ENCODE measurements around the gene TRIM58. TPM values are rescaled to one million over a fixed set of nuclear protein-coding genes. Genes with fewer than 3 reads are reported as not detected.

Gene TRIM58, protein sequence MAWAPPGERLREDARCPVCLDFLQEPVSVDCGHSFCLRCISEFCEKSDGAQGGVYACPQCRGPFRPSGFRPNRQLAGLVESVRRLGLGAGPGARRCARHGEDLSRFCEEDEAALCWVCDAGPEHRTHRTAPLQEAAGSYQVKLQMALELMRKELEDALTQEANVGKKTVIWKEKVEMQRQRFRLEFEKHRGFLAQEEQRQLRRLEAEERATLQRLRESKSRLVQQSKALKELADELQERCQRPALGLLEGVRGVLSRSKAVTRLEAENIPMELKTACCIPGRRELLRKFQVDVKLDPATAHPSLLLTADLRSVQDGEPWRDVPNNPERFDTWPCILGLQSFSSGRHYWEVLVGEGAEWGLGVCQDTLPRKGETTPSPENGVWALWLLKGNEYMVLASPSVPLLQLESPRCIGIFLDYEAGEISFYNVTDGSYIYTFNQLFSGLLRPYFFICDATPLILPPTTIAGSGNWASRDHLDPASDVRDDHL
- 0.96 TPM for total RNA-seq
- long read RNA-seq, result 0 reads

DNA sequence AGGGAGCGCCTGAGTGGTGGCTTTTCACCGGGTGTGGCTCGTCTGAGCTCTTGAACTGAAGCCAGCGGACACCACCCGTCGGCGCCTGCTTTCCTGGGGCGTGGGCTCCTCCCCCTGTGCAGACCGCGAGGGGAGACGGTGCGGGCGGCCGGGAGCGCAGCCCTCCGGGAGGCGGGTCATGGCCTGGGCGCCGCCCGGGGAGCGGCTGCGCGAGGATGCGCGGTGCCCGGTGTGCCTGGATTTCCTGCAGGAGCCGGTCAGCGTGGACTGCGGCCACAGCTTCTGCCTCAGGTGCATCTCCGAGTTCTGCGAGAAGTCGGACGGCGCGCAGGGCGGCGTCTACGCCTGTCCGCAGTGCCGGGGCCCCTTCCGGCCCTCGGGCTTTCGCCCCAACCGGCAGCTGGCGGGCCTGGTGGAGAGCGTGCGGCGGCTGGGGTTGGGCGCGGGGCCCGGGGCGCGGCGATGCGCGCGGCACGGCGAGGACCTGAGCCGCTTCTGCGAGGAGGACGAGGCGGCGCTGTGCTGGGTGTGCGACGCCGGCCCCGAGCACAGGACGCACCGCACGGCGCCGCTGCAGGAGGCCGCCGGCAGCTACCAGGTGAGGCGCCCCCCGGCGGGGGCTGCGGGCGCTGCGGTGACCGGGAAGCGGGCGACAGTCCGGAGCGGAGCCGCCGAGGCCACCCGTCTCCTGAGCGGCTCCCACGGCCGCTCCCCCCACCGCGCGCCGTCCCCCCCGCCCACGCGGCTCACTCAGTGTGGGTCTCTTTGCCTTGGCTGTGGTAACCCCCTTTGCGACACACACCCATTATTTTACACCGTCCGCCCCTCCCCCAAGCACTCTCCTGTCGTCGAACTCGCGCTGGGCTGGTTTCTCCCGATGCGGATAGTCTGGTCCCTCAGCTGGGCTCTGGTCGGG, at the start of gene TRIM58:
TRIM58 (plus strand) TSS at position 119 of the 916 bp plus-strand sequence; CDS start at position 179, 60 bp downstream.
- no peak for DNase-seq (ENCODE audit: low spot score)

DNA sequence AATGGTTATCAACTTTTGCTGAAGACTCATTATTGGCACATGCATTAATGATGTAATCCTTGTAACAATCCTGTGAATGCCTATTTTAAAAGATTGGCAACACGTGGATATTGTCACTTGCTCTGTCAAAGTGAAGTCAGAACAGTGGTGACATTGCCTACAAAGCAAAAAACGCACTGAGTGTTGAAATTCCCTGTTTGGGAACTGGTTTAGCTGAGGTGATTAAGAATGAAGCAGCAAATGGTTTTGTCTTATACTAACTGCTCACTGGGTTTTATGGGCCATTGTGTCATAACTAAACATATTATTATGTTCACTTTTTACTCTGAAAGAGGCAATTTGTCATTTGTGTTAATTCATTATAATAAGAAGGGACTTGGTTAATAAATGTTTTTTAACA, 44.4 kb upstream of the TRIM58 start:
- DNase-seq (ENCODE audit: low spot score), result no peak

DNA sequence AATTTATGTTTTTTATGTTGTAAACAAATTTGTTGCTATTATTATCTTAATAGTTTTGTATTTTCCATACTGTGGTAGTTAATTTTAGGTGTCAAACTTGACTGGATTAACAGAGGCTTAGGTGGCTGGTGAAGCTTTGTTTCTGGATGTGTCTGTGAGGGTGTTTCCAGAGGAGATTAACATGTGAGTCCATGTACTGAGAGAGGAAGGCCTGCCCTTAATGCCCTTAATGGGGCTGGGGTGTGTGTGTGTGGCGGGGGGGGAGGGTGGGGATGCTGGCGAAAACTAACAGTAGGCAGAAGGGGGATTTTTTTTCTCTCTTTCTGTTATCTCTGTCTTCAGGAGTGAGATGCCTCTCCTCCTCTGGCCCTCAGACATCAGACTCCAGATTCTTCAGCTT, 34.9 kb upstream of the TRIM58 start:
- DNase-seq (ENCODE audit: low spot score), result no peak

DNA sequence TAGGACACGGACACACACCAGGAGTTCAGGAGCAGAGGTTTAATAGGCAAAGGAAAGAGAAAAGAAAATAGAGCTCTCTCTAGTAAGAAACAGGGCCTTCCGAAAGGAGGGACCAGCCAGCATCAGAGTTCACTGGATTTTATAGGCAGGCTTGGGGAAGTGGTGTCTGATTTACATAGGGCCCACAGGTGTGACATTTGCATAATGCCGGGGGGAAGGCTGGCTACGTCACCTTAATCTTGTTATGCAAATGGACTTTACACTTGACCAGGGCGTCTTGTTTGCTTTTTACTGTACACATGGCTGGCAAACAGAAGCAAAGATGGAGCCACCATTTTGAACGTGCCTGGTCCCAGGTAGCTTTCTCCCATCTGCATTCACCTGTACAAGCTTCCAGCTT, 33.0 kb upstream of the TRIM58 start, which contains the start of gene OR14A16:
OR14A16 (minus strand) TSS at position 97 of the 400 bp plus-strand sequence. CDS start 8,390 bp downstream, outside the sequence.
- no peak for DNase-seq (ENCODE audit: low spot score)

DNA sequence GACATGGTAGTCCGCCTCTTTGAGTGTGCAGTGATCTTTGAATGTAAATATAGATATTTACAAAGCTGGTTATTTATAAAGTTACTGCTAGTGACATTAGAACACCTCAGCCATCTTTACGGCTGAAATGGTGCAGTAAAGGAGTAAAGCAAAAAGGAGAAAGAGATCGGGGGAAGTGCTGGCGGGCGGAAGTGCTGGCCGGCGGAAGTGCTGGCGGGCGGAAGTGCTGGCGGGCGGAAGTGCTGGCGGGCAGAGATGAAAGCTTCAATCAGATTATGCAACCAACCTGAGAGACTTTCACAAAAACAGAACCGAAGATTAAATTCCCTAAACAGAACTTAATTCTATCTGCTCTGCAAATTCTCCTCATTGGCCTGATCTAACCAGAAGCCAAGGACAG, 31.6 kb upstream of the TRIM58 start:
- DNase-seq (ENCODE audit: low spot score), result no peak

DNA sequence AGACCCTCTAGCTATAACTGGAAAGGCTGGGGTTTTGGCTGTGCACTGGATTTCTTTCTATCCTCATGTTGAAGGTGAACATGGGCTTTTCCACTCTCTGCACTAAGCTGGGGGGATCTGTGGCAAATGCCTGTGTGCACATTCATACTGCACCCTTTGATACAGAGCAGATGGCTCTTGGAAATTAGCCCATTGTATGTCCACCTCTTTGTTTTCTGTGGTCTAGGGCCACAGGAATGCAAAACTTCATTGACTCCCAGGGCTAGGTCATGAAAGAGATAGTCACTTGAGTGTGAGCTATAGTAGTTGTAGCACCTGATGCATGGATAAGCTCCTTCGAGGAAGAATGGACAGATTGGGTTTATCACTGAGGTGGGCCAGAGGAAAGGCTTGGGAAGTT, 27.3 kb upstream of the TRIM58 start:
- DNase-seq (ENCODE audit: low spot score), result no peak

DNA sequence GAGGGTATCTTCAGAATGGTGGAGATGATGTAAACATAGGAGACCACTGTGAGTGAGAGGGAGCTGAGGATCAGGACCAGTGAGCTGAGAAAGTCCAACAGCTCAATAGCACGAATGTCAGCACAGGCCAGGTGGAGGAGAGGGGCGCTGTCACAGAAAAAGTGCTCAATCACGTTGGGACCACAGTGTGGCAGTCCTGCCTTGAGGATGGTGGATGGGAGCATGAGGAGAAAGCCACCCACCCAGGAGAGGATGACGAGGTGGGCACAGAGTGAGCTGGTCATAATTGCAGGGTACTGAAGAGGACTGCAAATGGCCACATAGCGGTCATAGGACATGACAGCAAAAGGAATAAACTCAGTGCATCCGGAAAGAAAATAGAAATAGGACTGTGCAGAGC, 23.4 kb upstream of the TRIM58 start:
- DNase-seq (ENCODE audit: low spot score), result no peak

DNA sequence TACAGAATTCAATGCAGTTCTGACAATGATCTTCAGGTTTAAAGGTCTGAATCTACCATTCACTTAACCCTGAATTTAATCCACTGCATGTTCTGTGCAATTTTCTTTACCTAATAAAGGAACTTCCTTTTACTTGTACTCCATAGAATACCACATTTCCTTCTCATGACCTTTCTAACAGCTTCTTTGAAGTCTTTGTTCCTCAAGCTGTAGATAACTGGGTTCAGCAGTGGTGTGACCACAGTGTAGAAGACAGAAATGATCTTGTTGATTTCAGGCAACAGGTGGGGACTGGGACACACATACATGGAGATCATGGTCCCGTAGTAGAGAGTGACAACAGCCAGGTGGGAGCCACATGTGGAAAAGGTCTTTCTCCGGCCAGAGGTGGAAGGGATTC, 16.2 kb upstream of the TRIM58 start:
- DNase-seq (ENCODE audit: low spot score), result no peak

DNA sequence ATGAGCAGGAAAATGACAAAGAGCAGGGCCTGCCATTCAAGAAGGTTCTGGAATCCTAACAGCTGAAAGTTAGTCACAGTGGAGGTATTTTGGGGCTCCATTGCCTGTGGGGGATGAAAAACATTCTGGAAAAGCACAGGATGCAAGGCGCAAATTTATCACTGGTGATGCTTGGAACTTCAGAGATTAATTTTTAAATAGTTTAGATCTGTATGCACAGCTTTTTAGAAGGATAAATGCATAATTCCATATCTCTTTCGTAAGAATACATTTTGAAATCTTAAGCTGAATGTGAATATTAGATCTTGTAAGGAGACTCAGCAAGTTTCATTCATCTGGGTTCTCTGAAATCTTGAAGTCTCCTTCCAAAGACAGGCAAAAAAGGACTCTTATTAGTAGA, 15.2 kb upstream of the TRIM58 start, which contains the start of gene OR11L1:
OR11L1 (minus strand) TSS at position 101 of the 400 bp plus-strand sequence; CDS start at position 101, 0 bp downstream.
- no peak for DNase-seq (ENCODE audit: low spot score)

DNA sequence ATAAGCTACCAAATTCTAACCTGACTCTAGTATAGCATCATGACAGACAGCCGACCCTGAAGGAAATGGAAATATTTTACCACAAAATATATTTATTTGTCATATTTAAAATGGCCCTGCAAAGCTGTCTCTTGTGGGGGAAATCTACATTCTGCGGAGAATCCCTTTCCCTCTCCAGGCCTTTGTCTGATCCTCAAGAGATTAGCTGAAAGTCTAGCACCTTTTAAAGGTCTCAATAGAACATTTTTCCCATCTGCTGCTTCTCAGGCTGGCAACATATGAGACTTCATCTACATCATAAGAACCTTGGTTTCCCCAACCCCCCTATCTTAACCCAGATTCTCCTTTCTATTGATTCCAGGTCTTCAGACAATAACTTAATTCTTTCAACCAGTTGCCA, 13.6 kb upstream of the TRIM58 start:
- no peak for DNase-seq (ENCODE audit: low spot score)

DNA sequence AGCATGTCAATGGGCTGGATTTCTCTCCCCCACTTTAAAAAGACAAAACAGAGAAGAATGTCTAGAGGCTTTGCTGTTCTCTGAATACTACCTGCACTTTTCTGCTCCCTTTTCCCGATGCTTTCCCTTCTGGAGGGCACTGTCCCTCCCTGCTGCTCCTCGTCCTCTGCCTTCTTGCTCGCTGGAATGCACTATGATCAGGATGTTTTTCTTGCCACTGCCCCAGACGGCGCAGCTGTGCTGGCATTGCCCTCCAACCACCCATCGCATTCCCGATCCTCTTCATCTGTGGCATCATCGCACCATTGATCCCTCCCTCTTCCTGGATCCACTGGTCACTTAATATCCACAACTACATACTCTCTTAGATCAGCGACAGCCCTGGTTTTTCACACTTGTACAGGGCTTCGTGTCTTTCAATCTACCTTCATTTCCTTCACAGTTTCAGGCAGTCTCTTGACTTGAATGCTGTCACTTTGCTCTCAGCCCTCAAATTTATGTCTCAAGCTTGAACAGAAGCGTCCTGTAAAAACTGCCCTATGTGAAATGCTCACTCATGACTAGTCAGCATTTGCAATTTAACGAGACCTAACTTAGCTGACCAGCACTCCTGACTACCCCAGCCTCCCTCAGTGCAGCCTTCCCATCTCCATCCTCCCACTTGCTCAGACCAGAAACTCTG, 11.8 kb upstream of the TRIM58 start:
- DNase-seq (ENCODE audit: low spot score), result no peak

DNA sequence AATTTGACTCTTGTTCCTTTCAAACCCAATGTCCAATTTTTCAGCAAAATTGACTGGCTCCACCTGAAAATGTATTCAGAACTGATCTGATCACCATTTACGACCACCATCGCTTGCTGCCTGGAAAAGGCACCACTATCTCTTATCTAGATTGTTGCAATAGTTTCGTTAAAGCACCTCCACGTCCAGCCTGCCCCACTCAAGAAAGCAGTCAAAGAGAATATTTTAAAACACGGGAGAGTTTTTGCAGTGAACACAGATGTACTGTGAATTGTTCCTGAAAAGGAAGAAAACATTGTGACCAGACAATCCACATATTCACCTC, 11.3 kb upstream of the TRIM58 start:
- no peak for DNase-seq (ENCODE audit: low spot score)

DNA sequence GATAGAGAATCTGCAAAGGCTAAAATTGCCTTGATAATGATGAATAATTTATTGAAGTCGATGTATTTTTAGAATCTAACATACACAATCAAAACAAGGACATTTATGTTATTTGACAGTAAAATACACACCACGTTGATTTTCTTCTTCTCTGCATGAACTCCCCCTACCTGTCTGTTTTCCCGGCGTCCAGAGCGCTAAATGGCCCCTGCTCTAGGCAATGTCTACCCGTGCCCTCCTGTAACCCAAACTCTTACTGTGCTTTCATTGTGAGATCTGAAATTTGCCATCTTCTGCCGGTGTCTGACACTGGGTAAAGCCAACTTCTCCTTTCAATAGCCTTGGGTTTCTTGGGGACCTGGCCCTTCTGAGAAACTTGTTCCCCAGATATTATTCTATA, 8.6 kb upstream of the TRIM58 start:
- DNase-seq (ENCODE audit: low spot score), result no peak

DNA sequence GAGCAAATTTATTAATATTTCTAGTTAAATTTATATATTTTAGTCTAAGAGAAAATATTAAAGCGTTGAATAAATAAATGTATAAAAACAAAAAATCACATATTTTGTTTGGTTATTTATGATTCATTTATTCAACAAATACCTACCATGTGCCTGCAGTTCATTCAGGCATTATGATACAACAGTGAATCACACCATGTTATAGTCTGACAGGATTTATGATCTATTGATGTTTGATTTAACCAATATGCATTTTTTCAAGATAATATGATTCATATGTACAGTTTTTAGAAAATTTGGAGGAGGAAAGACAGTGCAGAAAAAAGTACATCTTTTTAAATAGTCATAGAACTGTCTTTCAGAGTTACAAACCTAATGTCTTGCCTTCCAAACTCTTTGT, 7.4 kb upstream of the TRIM58 start:
- no peak for DNase-seq (ENCODE audit: low spot score)

DNA sequence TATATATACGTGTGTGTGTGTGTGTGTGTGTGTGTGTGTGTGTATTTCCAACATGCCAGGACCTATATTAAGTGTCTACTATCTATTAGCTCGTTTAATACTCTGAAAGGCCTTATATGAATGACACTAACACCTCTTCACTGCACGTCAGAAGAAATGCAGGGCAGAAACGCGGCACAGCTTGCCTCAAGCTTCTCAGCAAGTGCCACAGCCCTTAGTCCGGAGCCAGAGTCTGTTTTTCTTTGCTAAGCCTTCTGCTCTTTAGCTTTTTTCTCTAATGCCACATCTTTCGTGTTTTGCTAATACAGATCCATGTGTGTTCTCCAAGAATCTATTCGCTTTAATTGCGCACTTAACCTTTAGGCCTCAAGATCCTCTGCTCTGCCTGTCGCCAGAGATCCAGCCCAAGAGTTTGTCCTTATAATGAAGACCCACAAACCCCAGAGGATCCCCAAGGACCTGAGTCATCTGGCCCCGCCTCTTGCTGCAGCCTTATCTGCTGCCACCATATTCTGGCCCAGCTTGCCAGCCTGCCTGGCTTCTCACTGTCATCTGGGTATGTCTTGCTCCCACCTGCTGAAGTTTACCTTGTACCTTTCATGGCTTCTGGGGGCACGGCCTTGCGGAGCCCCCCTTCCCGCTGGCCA, 2.0 kb upstream of the TRIM58 start:
- DNase-seq (ENCODE audit: low spot score), result no peak

DNA sequence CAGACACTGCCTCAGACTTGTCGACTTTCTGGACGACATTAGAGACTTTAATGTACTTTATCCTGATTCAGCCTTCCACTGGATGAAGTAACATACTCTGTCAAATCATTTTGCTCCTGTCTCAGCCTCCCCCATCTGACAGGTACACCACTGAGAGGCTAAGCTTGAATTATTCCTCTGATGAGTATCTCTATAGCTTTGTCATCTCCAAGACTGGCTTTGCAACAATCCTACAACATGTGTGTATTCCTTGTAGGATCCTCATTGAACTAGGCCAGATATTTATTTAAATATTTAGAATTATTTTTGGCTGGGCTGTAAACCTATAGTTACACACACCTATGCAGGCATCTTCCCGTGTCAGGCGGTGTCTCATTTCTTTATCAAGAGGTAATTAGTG, 1.1 kb upstream of the TRIM58 start:
- DNase-seq (ENCODE audit: low spot score), result no peak

DNA sequence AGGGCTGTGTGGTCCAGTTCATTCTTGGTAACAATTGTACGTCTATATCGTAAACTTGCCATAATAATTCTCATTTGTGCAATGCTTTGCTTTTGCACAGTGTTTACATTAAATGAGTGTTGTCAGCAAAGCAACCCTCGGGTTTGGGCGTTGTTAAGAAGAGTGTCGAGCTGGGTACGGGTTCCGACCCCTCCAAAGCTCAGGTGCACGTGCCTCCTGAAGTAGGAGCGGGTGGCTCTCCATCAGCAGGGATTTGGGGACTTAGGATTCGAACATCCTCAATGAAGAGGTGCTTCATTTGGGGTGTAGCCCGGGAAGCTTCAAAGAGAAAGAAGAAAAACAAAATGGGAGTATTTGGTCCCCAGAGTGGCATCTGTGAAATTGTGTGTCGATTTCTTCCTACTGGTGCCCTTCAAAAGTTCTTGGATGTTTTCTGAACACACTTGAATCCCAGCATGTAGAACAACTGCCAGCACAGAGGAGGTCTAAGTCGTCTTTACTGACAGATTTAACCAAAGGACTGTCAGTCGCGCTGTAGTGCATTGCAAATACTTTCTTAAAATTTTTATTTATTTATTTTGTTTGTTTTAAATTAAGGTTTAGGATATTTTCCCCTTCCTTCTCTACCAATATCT, 1.1 kb downstream of the TRIM58 start:
- no peak for DNase-seq (ENCODE audit: low spot score)

DNA sequence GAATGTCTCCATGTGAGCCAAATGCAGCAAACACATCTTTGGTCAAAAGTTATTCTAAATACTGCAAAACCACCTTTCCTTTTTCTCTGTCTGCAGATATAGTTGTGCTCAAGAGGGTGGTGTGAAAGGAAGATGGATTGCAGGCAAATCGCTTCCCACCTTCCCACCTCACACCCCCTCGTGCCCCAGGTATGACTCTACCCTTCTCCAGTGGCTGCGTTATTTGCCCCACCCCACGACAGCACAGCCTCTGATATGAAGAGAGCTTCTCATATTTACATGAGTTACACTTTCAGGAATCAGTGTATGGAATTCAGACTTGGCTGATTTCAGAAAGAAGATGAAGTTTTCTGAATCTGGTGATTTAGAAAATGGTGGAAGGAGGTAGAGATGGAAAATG, 5.8 kb downstream of the TRIM58 start:
- DNase-seq (ENCODE audit: low spot score), result no peak

DNA sequence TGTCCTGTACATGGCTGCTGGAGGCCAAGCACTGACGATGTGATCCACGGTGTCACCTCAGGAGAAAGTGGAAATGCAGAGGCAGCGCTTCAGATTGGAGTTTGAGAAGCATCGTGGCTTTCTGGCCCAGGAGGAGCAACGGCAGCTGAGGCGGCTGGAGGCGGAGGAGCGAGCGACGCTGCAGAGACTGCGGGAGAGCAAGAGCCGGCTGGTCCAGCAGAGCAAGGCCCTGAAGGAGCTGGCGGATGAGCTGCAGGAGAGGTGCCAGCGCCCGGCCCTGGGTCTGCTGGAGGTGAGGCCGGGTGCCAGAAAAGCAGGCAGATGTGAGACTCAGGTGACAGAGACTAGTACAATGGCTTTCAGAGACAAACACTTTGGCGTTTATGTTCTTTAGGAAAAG, 7.7 kb downstream of the TRIM58 start:
- DNase-seq (ENCODE audit: low spot score), result no peak

DNA sequence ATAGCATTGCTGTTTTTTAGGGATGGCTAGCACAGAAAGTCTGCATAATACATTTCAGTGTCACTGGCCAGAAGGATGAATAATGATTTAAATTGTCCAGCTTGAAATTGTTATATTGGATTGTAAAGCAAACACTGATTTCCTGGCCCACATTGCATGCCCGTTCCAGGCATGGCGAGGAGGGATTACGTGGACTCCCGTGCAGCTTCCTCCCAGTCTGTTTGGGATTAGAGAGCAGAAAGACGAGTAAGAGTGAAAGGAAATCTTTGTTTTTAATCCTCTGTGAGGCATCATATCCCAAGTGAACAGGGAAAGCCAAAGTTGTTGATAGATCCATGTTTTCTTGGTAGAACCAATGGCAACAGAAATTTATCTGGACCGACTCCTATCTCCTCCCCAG, 8.4 kb downstream of the TRIM58 start:
- no peak for DNase-seq (ENCODE audit: low spot score)

DNA sequence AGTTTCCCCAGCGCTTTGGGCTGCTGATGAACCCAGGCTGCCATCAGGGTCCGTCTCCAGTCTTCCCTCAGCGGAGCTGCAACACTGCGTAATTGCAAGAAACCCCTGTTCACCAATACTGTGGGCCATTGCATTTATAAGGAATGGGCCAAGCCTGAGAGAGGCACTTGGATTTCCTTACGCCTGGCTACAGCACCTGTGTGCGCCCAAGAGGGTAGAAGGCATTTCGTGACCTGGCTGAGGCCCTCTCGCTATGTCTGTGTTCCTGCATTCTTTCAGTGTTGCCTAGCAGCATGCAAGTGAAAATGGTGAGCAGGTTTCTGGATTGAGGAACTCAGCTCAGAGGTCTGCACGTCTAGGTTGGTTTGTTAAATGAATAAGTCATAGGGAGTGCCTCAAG, 26.4 kb downstream of the TRIM58 start:
- DNase-seq (ENCODE audit: low spot score), result no peak
